Measurements from ENCODE around the gene AUTS2. TPM values are rescaled to one million over a fixed set of nuclear protein-coding genes. Genes with fewer than 3 reads are reported as not detected.

Gene AUTS2
- total RNA-seq, 1 experiment from 2014 or later = not detected

DNA sequence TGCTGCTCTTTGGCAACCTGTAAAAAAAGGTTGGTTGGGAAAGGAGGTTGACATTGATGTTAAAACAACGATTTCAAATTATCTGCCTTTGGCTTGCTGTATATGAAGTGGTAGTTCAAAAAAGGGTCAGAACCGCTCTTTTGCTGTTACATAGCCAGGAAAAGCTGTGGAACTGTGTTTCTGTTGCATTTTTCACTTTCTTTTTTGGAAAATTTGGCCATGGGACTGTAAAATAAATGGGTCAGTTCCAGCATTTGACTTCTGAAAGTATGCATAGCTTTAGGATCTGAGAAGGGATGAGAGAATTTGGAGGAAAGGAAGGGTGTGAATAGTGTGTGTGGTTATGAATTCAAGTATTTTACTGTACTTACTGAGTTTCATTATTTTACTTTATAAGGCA is 7.3 kb downstream of the AUTS2 start:
- Histone ChIP-seq H3K27ac (no peak overlapping the region), H3K9me3 (replicated peaks) (no peaks in the 10 kb centered on the region), H3K36me3 (no peaks in the 10 kb centered on the region), H3K27me3 (replicated peaks) (no peaks in the 10 kb centered on the region), H3K4me3 (no peak overlapping the region), H3K4me1 (replicated peaks) (no peaks in the 10 kb centered on the region)
- no peak for DNase-seq (ENCODE audit: low read depth in 1 of 2, low spot score in 2 of 2)

DNA sequence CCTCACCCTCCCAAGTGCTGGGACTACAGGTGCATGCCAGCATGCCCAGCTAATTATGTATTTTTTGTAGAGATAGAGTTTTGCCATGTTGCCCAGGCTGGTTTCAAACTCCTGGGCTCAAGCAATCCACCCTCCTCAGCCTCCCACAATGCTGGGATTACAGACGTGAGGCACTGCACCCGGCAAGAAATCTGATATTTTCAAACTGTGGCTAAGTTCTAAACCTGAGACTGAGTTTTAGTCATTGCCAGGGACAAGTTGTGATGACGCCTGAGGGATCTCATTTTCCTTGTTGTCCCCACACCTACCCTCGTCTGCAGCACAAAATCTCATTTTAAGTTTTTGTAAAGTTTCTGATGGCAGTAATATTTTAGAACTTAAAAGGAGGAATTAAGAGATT is 9.8 kb downstream of the AUTS2 start:
- Histone ChIP-seq H3K4me1 (replicated peaks) (no peaks in the 10 kb centered on the region), H3K27ac (no peak overlapping the region), H3K9me3 (replicated peaks) (no peaks in the 10 kb centered on the region), H3K36me3 (no peaks in the 10 kb centered on the region), H3K27me3 (replicated peaks) (no peaks in the 10 kb centered on the region), H3K4me3 (no peak overlapping the region)
- DNase-seq (ENCODE audit: low read depth in 1 of 2, low spot score in 2 of 2) = no peak

DNA sequence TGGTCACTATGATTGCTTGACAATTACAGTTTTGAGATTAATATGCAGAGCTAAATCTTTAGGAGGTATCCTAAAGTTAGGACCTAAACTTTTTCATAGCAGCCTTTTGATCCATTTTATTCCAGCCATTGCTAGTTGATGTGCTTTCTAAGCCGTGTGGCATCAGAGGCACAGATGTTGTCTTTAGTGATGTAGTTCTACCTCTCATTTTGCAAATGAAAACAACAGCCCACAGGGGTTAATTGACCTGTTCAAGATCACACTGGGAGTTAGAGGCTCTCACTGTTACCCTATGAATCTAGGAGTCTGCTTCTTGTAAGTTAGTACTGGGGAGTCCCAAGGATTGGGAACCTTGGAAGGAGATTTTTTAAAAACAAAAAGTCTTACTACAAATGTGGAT is 10.6 kb downstream of the AUTS2 start:
- H3K9me3 ChIP-seq (replicated peaks) = no peaks in the 10 kb centered on the region
- no peak overlapping the region for H3K4me3 ChIP-seq
- no peaks in the 10 kb centered on the region for H3K36me3 ChIP-seq
- no peak for DNase-seq (ENCODE audit: low read depth in 1 of 2, low spot score in 2 of 2)
- no peaks in the 10 kb centered on the region for H3K27me3 ChIP-seq (replicated peaks)
- H3K4me1 ChIP-seq (replicated peaks) = no peaks in the 10 kb centered on the region
- no peak overlapping the region for H3K27ac ChIP-seq

DNA sequence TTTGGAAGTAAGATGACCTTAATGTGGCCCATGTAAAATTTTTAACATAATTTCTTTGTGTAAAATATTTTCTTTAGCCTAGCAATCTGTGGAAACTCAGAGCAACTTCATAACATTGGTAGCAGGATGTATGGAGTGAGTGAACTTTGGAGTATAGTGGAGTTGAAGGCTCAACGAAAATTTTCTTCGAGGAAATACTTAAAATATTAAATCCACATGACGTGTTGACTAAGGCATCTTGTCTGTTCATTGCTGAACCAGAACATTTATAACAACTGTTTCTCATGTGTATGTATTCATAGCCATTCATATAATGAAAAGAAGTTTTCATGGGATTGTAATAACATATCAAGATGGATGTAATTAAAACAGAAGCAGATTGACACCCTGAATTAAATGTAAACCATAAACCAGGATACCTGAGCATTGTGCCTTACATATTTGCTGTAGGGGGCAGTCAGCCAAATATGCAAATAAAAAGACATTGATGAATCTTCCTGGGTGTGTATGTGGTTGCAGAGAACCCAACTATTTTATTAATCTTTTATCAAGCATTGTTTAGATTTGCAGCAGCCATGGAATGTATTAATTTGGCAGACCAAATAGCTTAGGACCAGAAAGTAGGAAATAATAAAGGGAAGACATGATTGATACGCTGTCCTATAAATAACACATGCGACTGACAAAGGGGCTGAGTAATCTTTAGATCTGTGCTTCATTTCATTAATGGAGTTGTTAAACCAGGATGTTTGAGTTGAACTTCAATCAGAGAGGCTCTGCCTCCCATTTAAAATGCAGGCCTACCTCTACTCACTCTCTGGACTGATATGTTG is 11.5 kb downstream of the AUTS2 start:
- H3K4me3 ChIP-seq = no peak overlapping the region
- H3K36me3 ChIP-seq = no peaks in the 10 kb centered on the region
- no peak for DNase-seq (ENCODE audit: low read depth in 1 of 2, low spot score in 2 of 2)
- no peaks in the 10 kb centered on the region for H3K4me1 ChIP-seq (replicated peaks)
- H3K27me3 ChIP-seq (replicated peaks) = no peaks in the 10 kb centered on the region
- no peaks in the 10 kb centered on the region for H3K9me3 ChIP-seq (replicated peaks)
- no peak overlapping the region for H3K27ac ChIP-seq

DNA sequence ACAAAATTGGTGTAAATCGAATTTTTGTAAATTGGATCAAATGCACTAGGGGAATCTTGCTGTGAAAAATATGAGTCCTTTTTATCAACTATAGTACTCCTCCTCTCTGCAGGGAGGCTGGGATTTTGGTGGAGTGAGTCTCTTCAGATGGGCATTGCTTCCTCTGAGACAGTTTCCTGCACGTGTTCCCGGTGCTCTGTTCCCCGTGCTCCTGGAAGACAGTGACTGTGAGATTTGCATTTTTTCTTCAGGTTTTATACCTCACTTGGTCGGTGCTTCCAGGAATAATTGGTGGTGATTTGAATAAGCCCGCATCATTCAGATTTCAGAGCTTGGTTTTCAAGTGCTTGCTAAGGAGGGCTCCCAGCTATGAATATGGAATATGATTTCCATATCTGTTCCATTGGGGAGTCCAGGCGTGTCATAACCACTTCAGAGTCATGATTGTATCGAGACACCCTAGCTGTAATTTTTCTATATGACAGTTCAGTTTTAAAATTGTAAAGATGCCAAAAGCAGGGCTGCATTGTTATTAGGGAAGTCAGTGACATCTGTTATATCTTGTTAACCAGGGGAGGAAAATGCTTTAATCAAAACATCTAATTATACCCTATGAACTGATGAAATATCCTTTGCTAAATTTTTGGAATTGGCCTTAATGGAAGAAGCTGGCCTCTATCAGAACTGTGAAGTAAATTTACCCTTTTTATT is 12.3 kb downstream of the AUTS2 start:
- Histone ChIP-seq H3K36me3 (no peaks in the 10 kb centered on the region), H3K9me3 (replicated peaks) (no peaks in the 10 kb centered on the region), H3K27me3 (replicated peaks) (no peaks in the 10 kb centered on the region), H3K4me3 (no peak overlapping the region), H3K4me1 (replicated peaks) (no peaks in the 10 kb centered on the region), H3K27ac (no peak overlapping the region)
- DNase-seq (ENCODE audit: low read depth in 1 of 2, low spot score in 2 of 2) = no peak

DNA sequence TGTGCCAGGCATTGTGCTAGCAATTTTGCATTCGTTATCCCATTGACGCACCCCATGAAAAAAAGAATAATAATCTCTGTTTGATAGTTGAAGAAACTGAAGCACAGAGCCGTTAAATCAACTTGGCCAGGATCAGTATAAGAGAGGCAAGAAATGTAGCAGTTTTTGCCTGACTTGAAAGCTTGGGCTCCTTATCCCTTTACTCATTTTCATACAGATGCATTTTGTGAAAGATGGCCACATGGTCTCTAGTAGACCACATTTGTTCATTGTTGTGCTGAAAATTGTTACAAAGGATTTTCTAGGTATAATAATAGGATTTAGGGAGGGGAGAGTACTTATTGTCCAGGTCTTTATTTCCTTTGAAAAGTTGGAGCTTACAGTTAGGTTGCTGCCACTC is 14.7 kb downstream of the AUTS2 start:
- Histone ChIP-seq H3K27me3 (replicated peaks) (no peaks in the 10 kb centered on the region), H3K36me3 (no peaks in the 10 kb centered on the region), H3K4me1 (replicated peaks) (no peaks in the 10 kb centered on the region), H3K27ac (no peak overlapping the region), H3K4me3 (no peak overlapping the region), H3K9me3 (replicated peaks) (no peaks in the 10 kb centered on the region)
- no peak for DNase-seq (ENCODE audit: low read depth in 1 of 2, low spot score in 2 of 2)

DNA sequence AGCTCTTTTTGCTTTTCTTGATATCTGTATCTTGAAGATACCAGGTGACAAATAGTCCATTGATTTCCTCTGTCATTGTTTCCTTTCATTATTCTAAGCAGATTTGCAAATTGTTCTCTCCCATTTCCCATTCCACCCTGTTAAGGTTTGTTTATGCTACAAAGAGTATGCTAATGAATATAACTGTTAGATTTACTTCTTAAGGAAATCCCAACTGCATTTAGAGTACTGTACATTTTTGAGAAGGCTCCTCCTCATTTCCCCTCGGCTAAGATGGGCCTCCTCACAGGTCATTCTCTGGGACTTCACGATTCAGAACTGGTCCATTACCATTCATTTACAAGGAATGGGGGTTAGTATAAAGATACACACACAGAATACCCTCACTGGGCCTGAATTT is 15.6 kb downstream of the AUTS2 start:
- no peaks in the 10 kb centered on the region for H3K36me3 ChIP-seq
- no peak overlapping the region for H3K4me3 ChIP-seq
- no peak for DNase-seq (ENCODE audit: low read depth in 1 of 2, low spot score in 2 of 2)
- H3K27ac ChIP-seq = no peak overlapping the region
- no peaks in the 10 kb centered on the region for H3K4me1 ChIP-seq (replicated peaks)
- no peaks in the 10 kb centered on the region for H3K9me3 ChIP-seq (replicated peaks)
- no peaks in the 10 kb centered on the region for H3K27me3 ChIP-seq (replicated peaks)

DNA sequence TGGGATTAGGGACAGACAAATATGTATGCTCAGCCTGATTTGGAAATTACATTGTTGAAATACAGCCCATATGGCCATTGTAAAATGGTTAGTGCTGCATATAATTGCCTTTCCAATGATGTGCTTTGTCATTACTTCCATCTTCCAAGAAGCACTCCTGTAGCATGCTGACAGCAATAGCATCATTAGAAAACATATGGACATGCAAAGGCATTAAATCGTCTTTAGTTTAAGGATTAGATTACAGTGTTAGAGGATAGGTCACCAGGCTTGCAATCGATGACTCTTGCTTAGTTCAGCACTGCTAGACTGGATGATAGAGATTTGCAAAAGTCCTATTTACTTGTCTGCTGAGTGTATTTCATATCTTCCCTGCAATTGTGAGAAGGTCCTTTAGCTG is 17.4 kb downstream of the AUTS2 start:
- Histone ChIP-seq H3K9me3 (replicated peaks) (no peaks in the 10 kb centered on the region), H3K4me1 (replicated peaks) (no peaks in the 10 kb centered on the region), H3K27me3 (replicated peaks) (no peaks in the 10 kb centered on the region), H3K4me3 (no peak overlapping the region), H3K27ac (no peak overlapping the region), H3K36me3 (no peaks in the 10 kb centered on the region)
- no peak for DNase-seq (ENCODE audit: low read depth in 1 of 2, low spot score in 2 of 2)

DNA sequence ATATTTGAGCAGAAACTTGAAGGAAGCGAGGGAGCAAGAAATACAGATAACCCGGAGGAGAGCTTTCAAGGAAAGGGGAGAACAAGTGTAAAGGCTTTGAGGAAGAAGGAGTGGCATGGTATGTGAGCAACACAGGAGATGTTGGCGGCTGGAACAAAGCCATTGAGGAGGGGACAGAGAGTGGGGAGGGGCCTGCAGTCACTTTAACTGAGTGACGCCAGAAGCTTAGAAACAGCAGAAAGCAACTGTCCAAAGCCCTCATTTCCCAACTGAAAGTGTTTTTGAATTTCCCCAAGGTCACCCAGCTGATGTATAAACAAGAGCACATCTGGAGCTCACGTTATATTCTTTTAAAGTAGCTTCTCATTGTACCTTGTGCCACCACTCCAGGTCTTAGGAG is 19.1 kb downstream of the AUTS2 start:
- Histone ChIP-seq H3K27ac (no peak overlapping the region), H3K4me3 (no peak overlapping the region), H3K9me3 (replicated peaks) (no peaks in the 10 kb centered on the region), H3K27me3 (replicated peaks) (no peaks in the 10 kb centered on the region), H3K36me3 (no peaks in the 10 kb centered on the region), H3K4me1 (replicated peaks) (no peaks in the 10 kb centered on the region)
- no peak for DNase-seq (ENCODE audit: low read depth in 1 of 2, low spot score in 2 of 2)

DNA sequence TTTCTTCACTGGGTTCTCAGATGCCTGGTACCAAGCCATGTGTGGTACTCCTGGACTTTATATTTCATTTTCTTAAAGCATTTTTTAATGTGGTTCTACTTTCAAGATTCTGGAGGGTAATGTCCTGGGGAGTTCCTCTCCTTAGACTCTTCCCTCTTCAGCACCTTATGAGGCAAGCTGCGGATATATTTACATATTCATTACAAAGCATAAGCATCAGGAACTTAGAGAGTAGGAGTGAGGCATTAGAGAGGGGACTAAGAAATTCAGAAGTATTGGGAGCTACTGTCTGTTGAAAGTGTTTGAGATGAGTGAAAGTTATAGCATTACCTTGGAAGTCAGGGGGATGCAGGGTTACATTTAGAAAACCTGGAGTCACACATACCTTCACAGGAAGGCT is 20.8 kb downstream of the AUTS2 start:
- no peak for DNase-seq (ENCODE audit: low read depth in 1 of 2, low spot score in 2 of 2)
- Histone ChIP-seq H3K27me3 (replicated peaks) (no peaks in the 10 kb centered on the region), H3K9me3 (replicated peaks) (no peaks in the 10 kb centered on the region), H3K4me1 (replicated peaks) (no peaks in the 10 kb centered on the region), H3K36me3 (no peaks in the 10 kb centered on the region), H3K4me3 (no peak overlapping the region), H3K27ac (no peak overlapping the region)

DNA sequence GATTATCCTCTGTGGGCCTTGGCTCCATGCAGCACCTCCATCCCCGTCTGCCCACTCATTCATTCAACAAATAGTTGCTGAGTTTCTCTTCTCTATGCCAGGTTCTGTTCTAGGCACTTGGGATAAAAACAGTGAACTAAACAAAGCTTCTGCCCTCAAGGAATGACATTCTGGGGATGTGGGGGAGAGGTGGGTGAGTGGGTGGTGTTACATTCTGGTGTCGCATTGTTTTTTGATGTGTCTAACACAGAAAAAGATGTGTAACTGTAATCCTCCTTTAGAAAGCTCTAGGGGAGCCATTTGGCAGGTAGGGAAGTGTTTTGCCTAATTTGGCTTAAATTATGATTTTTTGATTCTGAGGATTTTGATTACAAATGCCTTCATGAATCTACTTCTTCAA is 21.4 kb downstream of the AUTS2 start:
- H3K27ac ChIP-seq = no peak overlapping the region
- no peaks in the 10 kb centered on the region for H3K27me3 ChIP-seq (replicated peaks)
- H3K36me3 ChIP-seq = no peaks in the 10 kb centered on the region
- H3K9me3 ChIP-seq (replicated peaks) = no peaks in the 10 kb centered on the region
- DNase-seq (ENCODE audit: low read depth in 1 of 2, low spot score in 2 of 2) = no peak
- no peak overlapping the region for H3K4me3 ChIP-seq
- H3K4me1 ChIP-seq (replicated peaks) = no peaks in the 10 kb centered on the region

DNA sequence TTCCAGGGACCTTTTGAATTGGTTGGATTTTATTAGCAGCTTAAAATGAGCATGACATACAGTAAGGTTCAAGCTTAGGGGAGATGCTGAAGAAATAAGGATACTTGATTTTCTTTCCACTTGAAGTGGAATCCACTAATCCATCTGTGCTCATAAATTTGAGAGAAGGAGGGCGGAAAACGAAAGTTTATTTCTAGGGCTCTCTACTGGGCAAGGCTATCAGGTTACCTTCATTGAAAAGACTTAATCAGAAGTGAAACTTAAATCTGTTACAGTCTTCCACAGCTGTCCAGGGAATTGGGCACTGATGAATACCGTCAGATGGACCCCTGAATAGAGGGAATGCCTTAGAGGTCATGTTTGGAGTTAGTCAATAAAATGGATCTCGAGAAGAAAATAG is 21.8 kb downstream of the AUTS2 start:
- Histone ChIP-seq H3K4me3 (no peak overlapping the region), H3K36me3 (no peaks in the 10 kb centered on the region), H3K27me3 (replicated peaks) (no peaks in the 10 kb centered on the region), H3K27ac (no peak overlapping the region), H3K4me1 (replicated peaks) (no peaks in the 10 kb centered on the region), H3K9me3 (replicated peaks) (no peaks in the 10 kb centered on the region)
- DNase-seq (ENCODE audit: low read depth in 1 of 2, low spot score in 2 of 2) = no peak

DNA sequence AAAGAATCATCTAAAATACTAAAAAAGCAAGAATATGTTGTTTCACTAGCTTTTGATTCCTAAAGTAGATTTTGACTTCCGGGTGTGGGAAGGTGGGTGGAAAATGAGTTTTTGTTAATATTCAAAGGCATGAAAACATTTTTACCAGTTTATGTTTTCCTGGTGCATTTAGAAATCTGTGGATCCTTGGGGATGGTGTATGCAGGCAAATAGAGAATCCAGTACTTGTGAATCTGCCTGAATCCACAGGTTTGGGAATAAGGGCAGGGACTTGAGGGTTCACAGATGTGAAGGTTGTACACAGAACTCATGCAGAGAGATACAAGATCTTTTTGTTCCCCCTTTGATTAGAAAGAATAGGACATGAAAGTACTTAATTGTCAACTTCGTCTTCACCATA is 22.4 kb downstream of the AUTS2 start:
- H3K4me3 ChIP-seq = no peak overlapping the region
- no peaks in the 10 kb centered on the region for H3K9me3 ChIP-seq (replicated peaks)
- H3K27ac ChIP-seq = no peak overlapping the region
- no peak for DNase-seq (ENCODE audit: low read depth in 1 of 2, low spot score in 2 of 2)
- no peaks in the 10 kb centered on the region for H3K4me1 ChIP-seq (replicated peaks)
- no peaks in the 10 kb centered on the region for H3K27me3 ChIP-seq (replicated peaks)
- no peaks in the 10 kb centered on the region for H3K36me3 ChIP-seq

DNA sequence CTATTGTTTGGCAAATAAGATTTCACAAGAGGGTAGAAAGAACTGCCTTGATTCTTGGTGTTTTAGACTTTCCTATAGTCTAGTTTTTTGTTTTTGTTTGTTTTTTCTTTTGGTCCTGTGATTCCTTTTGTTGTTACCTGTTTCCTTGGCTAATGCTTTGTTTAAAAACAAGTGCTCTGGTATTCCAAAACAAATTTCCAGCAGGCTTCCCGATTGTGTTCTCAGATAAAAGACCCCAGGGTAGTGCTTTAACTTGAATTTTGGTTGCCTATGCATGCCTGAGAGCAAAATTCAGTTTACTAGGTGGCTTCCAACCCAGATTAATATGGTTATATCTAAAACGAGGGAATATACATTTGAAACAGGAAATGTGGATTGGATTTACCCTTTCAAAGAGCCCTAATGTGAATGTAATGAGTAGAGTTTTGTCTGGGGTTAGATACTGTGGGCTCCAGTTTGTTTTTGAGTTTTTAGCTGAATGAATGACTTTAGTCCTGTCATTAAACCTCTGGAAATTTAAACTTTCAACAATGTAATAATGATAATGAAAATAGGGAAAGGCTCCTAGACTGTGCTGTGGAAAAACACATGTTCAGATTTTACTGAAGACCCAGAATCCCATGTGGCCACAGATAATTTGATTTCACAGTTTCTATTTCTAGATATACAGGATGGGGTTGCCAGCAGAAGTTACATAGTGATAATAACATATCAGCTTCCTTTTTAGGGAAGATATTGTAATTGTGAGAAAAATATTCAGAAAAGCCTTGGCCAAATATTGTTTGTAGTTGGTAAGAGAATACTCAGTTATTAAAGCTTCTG is 23.9 kb downstream of the AUTS2 start:
- H3K4me3 ChIP-seq = no peak overlapping the region
- H3K36me3 ChIP-seq = no peaks in the 10 kb centered on the region
- H3K9me3 ChIP-seq (replicated peaks) = no peaks in the 10 kb centered on the region
- no peaks in the 10 kb centered on the region for H3K27me3 ChIP-seq (replicated peaks)
- DNase-seq (ENCODE audit: low read depth in 1 of 2, low spot score in 2 of 2) = no peak
- H3K4me1 ChIP-seq (replicated peaks) = no peaks in the 10 kb centered on the region
- H3K27ac ChIP-seq = no peak overlapping the region

Data from SJSA1 (cell line).